ENCODE results near the gene RCN2.

DNA sequence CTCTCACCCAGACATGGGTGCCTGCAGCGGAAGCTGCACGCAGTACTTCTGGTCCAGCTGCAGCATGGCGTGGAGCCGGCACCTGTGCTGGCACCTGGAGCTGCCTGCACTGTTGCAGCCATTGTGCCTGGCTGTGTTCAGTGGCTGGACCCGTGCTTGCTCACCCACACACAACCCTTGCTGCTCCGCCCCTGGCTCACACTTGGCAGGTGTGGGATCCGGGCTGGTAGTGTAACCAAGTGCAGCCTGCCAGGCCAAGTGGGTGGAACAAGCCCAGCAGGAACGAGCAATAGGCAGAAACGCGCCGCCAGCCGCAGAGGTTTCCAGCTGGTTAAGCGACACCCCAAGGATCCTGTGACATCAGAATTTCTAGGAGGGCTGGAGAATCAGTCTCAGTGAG is 15.2 kb upstream of the RCN2 start:
- TF ChIP-seq, protein P1, sequence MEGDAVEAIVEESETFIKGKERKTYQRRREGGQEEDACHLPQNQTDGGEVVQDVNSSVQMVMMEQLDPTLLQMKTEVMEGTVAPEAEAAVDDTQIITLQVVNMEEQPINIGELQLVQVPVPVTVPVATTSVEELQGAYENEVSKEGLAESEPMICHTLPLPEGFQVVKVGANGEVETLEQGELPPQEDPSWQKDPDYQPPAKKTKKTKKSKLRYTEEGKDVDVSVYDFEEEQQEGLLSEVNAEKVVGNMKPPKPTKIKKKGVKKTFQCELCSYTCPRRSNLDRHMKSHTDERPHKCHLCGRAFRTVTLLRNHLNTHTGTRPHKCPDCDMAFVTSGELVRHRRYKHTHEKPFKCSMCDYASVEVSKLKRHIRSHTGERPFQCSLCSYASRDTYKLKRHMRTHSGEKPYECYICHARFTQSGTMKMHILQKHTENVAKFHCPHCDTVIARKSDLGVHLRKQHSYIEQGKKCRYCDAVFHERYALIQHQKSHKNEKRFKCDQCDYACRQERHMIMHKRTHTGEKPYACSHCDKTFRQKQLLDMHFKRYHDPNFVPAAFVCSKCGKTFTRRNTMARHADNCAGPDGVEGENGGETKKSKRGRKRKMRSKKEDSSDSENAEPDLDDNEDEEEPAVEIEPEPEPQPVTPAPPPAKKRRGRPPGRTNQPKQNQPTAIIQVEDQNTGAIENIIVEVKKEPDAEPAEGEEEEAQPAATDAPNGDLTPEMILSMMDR (conservative IDR thresholded peaks at IDR 0.05 in 1 of 2, IDR thresholded peaks at IDR 0.05 in 1 of 2; ENCODE audit: low read depth in 1 of 2, low read length in 2 of 2) = no peak
- TF ChIP-seq EZH2 (IDR thresholded peaks at IDR 0.05; ENCODE audit: low read length, missing control alignments) = no peak

Measured in fibroblast of lung (primary cell).